Measurements from ENCODE around the gene NELFB.
"Not testable (repeated sequence)": the region's sequence is repeated elsewhere in the genome, so short reads cannot be mapped to it uniquely, and the experiment has no call there.

Gene NELFB

GRCh38 chr9:137240318-137240840, 14.7 kb upstream of the NELFB start:
- peaks cover 18% of the 10 kb centered on the region for H3K36me3 ChIP-seq (ENCODE audit: control insufficient read depth, low read depth, low read length)
- H3K9me3 ChIP-seq (ENCODE audit: control insufficient read depth, low read depth, low read length) = no peaks in the 10 kb centered on the region
- H3K4me3 ChIP-seq (ENCODE audit: low read length) = peak overlapping the region; percentile 80
- no peaks in the 10 kb centered on the region for H3K27me3 ChIP-seq (ENCODE audit: control insufficient read depth, insufficient read depth, low read length)
- H3K27ac ChIP-seq (ENCODE audit: low read length) = peak overlapping the region; percentile 14
- peak overlapping the region; percentile 77 for H3K9ac ChIP-seq (ENCODE audit: low read length)
- H3K4me1 ChIP-seq (ENCODE audit: control insufficient read depth, low read depth, low read length) = peaks cover 12% of the 10 kb centered on the region

- peak within 1 kb of the TSS; percentile 77 for H3K9ac ChIP-seq (ENCODE audit: low read length)
- H3K27me3 ChIP-seq (ENCODE audit: control insufficient read depth, insufficient read depth, low read length) = no peaks in the 10 kb centered on the region
- peak within 1 kb of the TSS; percentile 80 for H3K4me3 ChIP-seq (ENCODE audit: low read length)
- H3K9me3 ChIP-seq (ENCODE audit: control insufficient read depth, low read depth, low read length) = no peaks in the 10 kb centered on the region
- peaks cover 18% of the 10 kb centered on the region for H3K36me3 ChIP-seq (ENCODE audit: control insufficient read depth, low read depth, low read length)
- peaks cover 12% of the 10 kb centered on the region for H3K4me1 ChIP-seq (ENCODE audit: control insufficient read depth, low read depth, low read length)
- peak within 1 kb of the TSS; percentile 14 for H3K27ac ChIP-seq (ENCODE audit: low read length)
These were observed 14.2 kb upstream of the NELFB start, which contains the start of gene TUBB4B for GRCh38 chr9:137240841-137241489. TUBB4B (plus strand) TSS chr9:137241287; CDS start chr9:137241361, 74 bp downstream.

DNA sequence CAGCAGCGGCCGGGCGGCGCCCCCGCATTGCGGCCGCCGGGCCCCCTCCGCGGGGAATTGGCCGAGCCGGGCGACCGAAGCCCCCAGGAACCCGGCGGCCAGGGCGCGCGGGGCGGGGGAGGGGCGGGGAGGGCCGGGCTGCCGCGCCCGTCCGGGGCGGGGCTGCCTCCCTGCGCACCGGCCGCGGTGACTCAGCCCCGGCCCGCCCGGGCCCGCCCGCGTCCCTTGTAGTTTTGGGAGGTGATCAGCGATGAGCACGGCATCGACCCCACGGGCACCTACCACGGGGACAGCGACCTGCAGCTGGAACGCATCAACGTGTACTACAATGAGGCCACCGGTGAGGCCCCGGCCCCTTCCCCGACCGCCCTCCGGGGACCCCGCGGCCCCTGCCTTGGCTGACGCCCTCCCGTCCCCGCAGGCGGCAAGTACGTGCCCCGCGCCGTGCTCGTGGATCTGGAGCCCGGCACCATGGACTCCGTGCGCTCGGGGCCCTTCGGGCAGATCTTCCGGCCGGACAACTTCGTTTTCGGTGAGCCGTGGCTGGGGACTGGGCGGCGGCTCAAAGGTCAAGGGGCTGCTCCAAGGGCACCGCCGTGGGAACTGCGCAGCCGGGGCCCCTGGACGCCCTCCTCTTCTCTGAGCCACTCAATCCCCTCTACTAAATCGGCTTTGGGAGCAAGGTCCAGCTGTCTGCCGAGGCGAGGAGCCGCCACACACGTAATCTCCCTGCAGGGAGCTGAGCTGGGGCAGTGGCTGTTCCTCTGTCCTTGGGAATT, 13.4 kb upstream of the NELFB start:
- Histone ChIP-seq H3K27ac (ENCODE audit: low read length) (no peak overlapping the region), H3K4me3 (ENCODE audit: low read length) (peak overlapping the region; percentile 77), H3K4me1 (ENCODE audit: control insufficient read depth, low read depth, low read length) (peaks cover 12% of the 10 kb centered on the region), H3K9me3 (ENCODE audit: control insufficient read depth, low read depth, low read length) (no peaks in the 10 kb centered on the region), H3K36me3 (ENCODE audit: control insufficient read depth, low read depth, low read length) (peaks cover 18% of the 10 kb centered on the region), H3K9ac (ENCODE audit: low read length) (peak overlapping the region; percentile 63), H3K27me3 (ENCODE audit: control insufficient read depth, insufficient read depth, low read length) (no peaks in the 10 kb centered on the region)

- Histone ChIP-seq H3K4me3 (ENCODE audit: low read length) (peak overlapping the region; percentile 77), H3K4me1 (ENCODE audit: control insufficient read depth, low read depth, low read length) (peaks cover 12% of the 10 kb centered on the region), H3K9ac (ENCODE audit: low read length) (peak overlapping the region; percentile 63), H3K27me3 (ENCODE audit: control insufficient read depth, insufficient read depth, low read length) (no peaks in the 10 kb centered on the region), H3K9me3 (ENCODE audit: control insufficient read depth, low read depth, low read length) (no peaks in the 10 kb centered on the region), H3K27ac (ENCODE audit: low read length) (no peak overlapping the region), H3K36me3 (ENCODE audit: control insufficient read depth, low read depth, low read length) (peaks cover 18% of the 10 kb centered on the region)
These were observed 12.6 kb upstream of the NELFB start for GRCh38 chr9:137242269-137243203.

- H3K4me3 ChIP-seq (ENCODE audit: low read length); H3K9me3 ChIP-seq (ENCODE audit: control insufficient read depth, low read depth, low read length); H3K9ac ChIP-seq (ENCODE audit: low read length); H3K27ac ChIP-seq (ENCODE audit: low read length); H3K27me3 ChIP-seq (ENCODE audit: control insufficient read depth, insufficient read depth, low read length): not testable (repeated sequence)
- H3K36me3 ChIP-seq (ENCODE audit: control insufficient read depth, low read depth, low read length) = peaks cover 18% of the 10 kb centered on the region
- H3K4me1 ChIP-seq (ENCODE audit: control insufficient read depth, low read depth, low read length) = peaks cover 12% of the 10 kb centered on the region
These were observed 11.9 kb upstream of the NELFB start for GRCh38 chr9:137243266-137243625.

- H3K36me3 ChIP-seq (ENCODE audit: control insufficient read depth, low read depth, low read length) = peaks cover 18% of the 10 kb centered on the region
- no peaks in the 10 kb centered on the region for H3K27me3 ChIP-seq (ENCODE audit: control insufficient read depth, insufficient read depth, low read length)
- H3K9me3 ChIP-seq (ENCODE audit: control insufficient read depth, low read depth, low read length) = no peaks in the 10 kb centered on the region
- no peak overlapping the region for H3K9ac ChIP-seq (ENCODE audit: low read length)
- H3K4me1 ChIP-seq (ENCODE audit: control insufficient read depth, low read depth, low read length) = peaks cover 12% of the 10 kb centered on the region
- H3K27ac ChIP-seq (ENCODE audit: low read length) = no peak overlapping the region
- no peak overlapping the region for H3K4me3 ChIP-seq (ENCODE audit: low read length)
These were observed 11.3 kb upstream of the NELFB start for GRCh38 chr9:137243626-137244485.

DNA sequence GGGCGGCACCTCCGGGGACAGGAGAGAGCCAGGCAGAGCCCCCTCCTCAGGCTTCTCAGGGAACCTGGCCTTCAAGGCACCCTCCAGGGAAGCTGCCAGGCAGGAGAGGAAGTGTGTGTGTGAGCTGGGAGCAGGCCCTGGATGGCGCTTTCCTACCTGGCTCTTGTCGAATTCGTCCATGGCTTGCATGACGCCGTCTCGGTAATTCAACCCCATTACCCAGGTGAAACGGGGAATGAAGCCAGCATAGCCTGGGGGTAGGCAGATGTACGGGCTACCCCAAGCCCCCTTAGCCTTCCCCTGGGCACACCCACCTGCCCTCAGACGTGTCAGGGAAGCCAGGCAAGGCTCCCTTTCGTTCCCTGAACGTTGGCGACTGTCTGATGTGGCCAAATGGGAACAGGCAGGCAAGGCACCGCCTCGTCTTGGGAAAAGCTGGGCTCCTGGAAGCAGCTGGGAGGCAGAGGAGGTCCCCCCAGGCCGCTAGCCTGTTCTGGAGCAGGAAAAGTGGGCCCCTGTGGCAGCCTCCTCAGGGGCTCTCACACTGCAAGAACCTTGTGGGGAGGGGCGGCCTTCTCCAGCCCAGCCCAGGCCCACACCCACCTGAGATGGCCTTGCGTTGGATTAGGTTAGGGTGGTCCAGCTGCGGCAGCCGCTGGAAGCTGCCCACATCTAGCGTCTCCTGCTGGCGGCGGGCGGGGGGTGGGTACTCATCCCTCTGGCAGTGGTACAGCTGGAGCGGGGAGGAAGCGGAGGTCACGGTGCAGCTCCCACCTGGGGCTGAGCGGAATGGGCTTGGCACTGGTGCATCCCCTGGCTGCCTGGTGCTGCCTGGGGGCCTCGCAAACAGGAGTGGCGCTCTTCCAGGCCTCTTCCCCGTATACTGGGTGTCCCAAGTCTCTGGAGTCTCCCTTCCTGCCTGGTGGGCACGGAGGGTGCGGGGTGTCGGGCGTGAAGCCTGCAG, 10.4 kb upstream of the NELFB start:
- H3K36me3 ChIP-seq (ENCODE audit: control insufficient read depth, low read depth, low read length) = peaks cover 18% of the 10 kb centered on the region
- no peak overlapping the region for H3K27ac ChIP-seq (ENCODE audit: low read length)
- H3K4me1 ChIP-seq (ENCODE audit: control insufficient read depth, low read depth, low read length) = peaks cover 12% of the 10 kb centered on the region
- no peaks in the 10 kb centered on the region for H3K9me3 ChIP-seq (ENCODE audit: control insufficient read depth, low read depth, low read length)
- H3K4me3 ChIP-seq (ENCODE audit: low read length) = no peak overlapping the region
- no peak overlapping the region for H3K9ac ChIP-seq (ENCODE audit: low read length)
- H3K27me3 ChIP-seq (ENCODE audit: control insufficient read depth, insufficient read depth, low read length) = peaks cover 4% of the 10 kb centered on the region

DNA sequence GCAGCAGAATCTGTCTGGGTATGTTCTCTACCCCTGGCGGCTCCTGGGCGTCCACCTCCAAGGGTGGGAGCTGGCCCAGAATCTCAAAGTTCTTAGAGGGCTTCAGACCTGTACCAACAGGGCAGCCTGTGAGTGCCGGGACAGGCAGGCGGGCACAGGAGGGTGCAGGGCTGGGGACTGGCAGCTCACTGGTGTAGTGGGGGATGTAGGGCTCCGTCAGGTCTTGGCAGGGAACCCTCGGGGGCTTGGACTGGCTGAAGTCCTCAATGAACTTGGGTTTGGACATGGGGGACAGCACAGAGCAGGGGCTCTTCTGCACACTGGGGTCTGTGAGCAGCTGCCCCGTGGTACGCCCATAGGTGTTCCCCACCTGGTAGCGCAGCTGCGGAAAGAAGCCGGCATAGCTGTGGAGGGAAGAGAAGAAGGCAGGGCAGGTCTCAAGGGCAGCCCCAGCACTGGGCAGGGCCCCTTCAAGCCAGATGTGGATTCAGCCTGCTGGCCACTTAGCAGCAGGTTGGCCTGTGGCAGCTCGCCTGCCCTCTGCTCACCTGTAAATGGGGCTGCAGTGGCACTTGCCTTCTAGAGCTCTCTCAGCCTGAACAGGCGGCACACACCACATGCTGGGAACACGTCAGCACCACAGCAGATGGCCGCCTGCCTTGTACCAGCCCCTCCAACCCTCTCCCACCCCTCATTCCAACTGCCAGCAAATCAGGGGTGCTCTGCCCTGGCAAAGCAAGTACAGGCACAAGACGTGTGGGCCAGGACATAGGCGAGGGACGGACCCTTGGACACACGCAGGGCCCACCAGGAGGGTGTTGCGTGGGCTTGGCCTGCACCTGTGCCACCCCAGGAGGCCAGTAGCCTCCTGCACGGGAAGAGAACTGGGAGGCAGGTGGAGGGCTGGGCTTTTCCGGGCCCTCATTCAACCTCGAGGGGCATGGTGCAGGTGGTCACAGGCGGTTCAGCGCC, 9.4 kb upstream of the NELFB start:
- Histone ChIP-seq H3K36me3 (ENCODE audit: control insufficient read depth, low read depth, low read length) (peaks cover 18% of the 10 kb centered on the region), H3K27me3 (ENCODE audit: control insufficient read depth, insufficient read depth, low read length) (peaks cover 4% of the 10 kb centered on the region), H3K9me3 (ENCODE audit: control insufficient read depth, low read depth, low read length) (no peaks in the 10 kb centered on the region), H3K4me1 (ENCODE audit: control insufficient read depth, low read depth, low read length) (peaks cover 12% of the 10 kb centered on the region), H3K9ac (ENCODE audit: low read length) (no peak overlapping the region), H3K27ac (ENCODE audit: low read length) (no peak overlapping the region), H3K4me3 (ENCODE audit: low read length) (no peak overlapping the region)

GRCh38 chr9:137247135-137247915, 7.8 kb upstream of the NELFB start:
- Histone ChIP-seq H3K27ac (ENCODE audit: low read length) (no peak overlapping the region), H3K9ac (ENCODE audit: low read length) (no peak overlapping the region)

More at GRCh38 chr9:137247135-137247915, 7.8 kb upstream of the NELFB start:
- H3K9me3 ChIP-seq (ENCODE audit: control insufficient read depth, low read depth, low read length) = no peaks in the 10 kb centered on the region
- peaks cover 4% of the 10 kb centered on the region for H3K27me3 ChIP-seq (ENCODE audit: control insufficient read depth, insufficient read depth, low read length)
- H3K4me3 ChIP-seq (ENCODE audit: low read length) = no peak overlapping the region
- H3K4me1 ChIP-seq (ENCODE audit: control insufficient read depth, low read depth, low read length) = peaks cover 9% of the 10 kb centered on the region
- H3K36me3 ChIP-seq (ENCODE audit: control insufficient read depth, low read depth, low read length) = peaks cover 15% of the 10 kb centered on the region
